ENCODE data around the gene NRF1.
"Not testable (repeated sequence)": the region's sequence is repeated elsewhere in the genome, so short reads cannot be mapped to it uniquely, and the experiment has no call there.

NRF1 gene

DNA sequence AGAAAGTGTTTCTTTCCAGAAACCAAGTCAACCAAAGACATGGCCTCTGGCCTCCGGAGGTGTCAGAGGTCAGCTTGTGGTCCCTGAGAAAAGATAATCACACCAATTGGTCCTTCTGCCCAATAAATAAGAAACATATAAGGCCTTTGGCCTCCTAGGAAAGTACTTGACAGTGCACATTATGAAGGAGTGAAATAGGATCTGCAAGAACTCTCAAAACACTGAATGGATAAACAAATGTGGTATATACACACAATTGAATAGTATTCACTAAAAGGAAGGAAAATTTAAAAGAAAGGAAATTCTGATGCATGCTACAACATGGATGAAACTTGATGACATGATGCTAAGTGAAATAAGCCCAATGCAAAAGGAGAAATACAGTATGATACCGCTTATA is 35.4 kb upstream of the NRF1 start:
- FAIRE-seq: no peak
- DNase-seq (ENCODE audit: insufficient read length, low spot score): no peak
- no peak for TF ChIP-seq SPI1 (IDR thresholded peaks at IDR 0.05; ENCODE audit: low read depth, low read length)
- no peak for TF ChIP-seq POLR2AphosphoS5 (IDR thresholded peaks at IDR 0.05; ENCODE audit: low read depth, low read length)
- TF ChIP-seq POLR2A (IDR thresholded peaks at IDR 0.05; ENCODE audit: low read depth, low read length): no peak
- TF ChIP-seq POU2F2 (IDR thresholded peaks at IDR 0.05; ENCODE audit: low read depth, low read length): no peak
- TF ChIP-seq PAX5 (IDR thresholded peaks at IDR 0.05; ENCODE audit: insufficient read depth, low read length, severe bottlenecking): no peak
- no peak for TF ChIP-seq TAF1 (IDR thresholded peaks at IDR 0.05; ENCODE audit: low read depth, low read length)

DNA sequence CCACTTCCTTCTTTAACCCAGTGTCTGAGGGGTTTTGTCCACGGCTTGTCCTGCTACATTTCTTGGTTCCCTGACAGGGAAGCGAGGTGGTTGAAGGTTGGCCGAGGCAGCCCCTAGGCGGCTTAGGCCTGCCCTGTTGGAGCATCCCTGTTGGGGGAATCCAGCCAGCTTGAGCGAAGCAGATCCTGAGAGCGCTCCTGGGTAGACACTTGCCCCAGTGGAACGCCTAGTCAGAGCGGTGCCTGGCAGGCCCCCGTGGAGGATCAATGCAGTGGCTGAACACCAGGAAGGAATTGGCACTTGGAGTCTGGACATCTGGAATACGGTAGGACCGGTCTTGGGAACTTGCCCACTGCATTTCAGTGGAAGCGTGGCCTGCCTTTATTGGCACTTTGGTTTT is 32.7 kb upstream of the NRF1 start:
- FAIRE-seq (no peak), DNase-seq (ENCODE audit: insufficient read length, low spot score) (no peak)
- TF ChIP-seq TAF1 (IDR thresholded peaks at IDR 0.05; ENCODE audit: low read depth, low read length): no peak
- no peak for TF ChIP-seq PAX5 (IDR thresholded peaks at IDR 0.05; ENCODE audit: insufficient read depth, low read length, severe bottlenecking)
- TF ChIP-seq POLR2A (IDR thresholded peaks at IDR 0.05; ENCODE audit: low read depth, low read length): no peak
- no peak for TF ChIP-seq SPI1 (IDR thresholded peaks at IDR 0.05; ENCODE audit: low read depth, low read length)
- TF ChIP-seq POLR2AphosphoS5 (IDR thresholded peaks at IDR 0.05; ENCODE audit: low read depth, low read length): no peak
- no peak for TF ChIP-seq POU2F2 (IDR thresholded peaks at IDR 0.05; ENCODE audit: low read depth, low read length)

DNA sequence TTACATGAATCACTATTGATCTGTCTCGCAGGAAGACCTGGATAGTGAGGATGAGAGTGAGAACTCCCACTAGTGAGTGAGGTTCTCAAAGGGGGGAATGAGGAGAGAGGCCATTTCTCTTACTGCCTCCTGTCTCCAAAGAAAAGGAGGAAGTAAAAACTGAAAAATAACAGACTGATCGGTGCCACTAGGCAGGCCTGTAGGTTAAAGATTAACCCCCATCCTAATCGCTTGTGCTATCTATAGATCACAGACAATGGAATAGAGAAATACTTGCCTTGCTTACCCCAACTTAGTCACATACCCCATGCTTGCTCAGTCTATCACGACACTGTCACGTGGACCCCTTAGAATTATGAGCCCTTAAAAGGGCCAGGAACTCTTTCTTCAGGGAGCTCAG is 25.3 kb upstream of the NRF1 start:
- DNase-seq (ENCODE audit: insufficient read length, low spot score); FAIRE-seq: not testable (repeated sequence)

DNA sequence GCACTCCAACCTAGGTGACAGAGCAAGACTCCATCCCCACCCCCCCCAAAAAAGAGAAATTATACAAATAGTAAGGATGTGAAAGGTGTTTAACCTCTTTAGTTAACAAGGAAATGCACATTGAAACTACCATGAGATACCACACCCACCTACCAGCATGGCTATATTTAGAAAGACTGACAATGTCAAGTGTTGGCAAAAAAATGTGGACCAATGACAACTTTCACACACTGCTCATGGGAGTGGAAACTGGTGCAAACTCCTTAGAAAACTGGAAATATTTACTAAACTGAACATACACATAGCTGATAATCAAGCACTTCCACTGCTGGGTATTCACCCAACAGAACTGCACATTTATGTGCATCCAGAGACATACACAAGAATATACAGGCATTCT is 23.3 kb upstream of the NRF1 start:
- DNase-seq (ENCODE audit: insufficient read length, low spot score) (no peak), FAIRE-seq (no peak)
- no peak for TF ChIP-seq POU2F2 (IDR thresholded peaks at IDR 0.05; ENCODE audit: low read depth, low read length)
- no peak for TF ChIP-seq SPI1 (IDR thresholded peaks at IDR 0.05; ENCODE audit: low read depth, low read length)
- TF ChIP-seq TAF1 (IDR thresholded peaks at IDR 0.05; ENCODE audit: low read depth, low read length): no peak
- TF ChIP-seq PAX5 (IDR thresholded peaks at IDR 0.05; ENCODE audit: insufficient read depth, low read length, severe bottlenecking): no peak
- no peak for TF ChIP-seq POLR2AphosphoS5 (IDR thresholded peaks at IDR 0.05; ENCODE audit: low read depth, low read length)
- no peak for TF ChIP-seq POLR2A (IDR thresholded peaks at IDR 0.05; ENCODE audit: low read depth, low read length)

DNA sequence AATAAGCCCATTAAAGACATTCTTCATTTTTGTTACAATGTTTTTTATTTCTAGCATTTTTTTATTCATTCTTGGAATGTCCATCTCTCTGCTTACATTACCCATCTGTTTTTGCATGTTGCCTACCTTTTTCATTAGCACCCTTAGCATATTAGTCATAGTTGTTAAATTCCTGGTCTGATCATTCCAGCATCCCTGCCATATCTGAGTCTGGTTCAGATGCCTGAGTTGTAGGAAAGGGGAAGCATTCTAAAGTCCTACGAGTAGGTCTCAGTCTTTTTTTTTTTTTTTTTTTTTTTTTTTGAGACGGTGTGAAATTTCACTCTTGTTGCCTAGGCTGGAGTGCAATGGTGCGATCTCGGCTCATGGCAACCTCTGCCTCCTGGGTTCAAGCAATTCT is 19.7 kb upstream of the NRF1 start:
- no peak for FAIRE-seq
- TF ChIP-seq POLR2AphosphoS5 (IDR thresholded peaks at IDR 0.05; ENCODE audit: low read depth, low read length) (no peak), TAF1 (IDR thresholded peaks at IDR 0.05; ENCODE audit: low read depth, low read length) (no peak), SPI1 (IDR thresholded peaks at IDR 0.05; ENCODE audit: low read depth, low read length) (no peak), POLR2A (IDR thresholded peaks at IDR 0.05; ENCODE audit: low read depth, low read length) (no peak), POU2F2 (IDR thresholded peaks at IDR 0.05; ENCODE audit: low read depth, low read length) (no peak), PAX5 (IDR thresholded peaks at IDR 0.05; ENCODE audit: insufficient read depth, low read length, severe bottlenecking) (no peak)
- no peak for DNase-seq (ENCODE audit: insufficient read length, low spot score)

DNA sequence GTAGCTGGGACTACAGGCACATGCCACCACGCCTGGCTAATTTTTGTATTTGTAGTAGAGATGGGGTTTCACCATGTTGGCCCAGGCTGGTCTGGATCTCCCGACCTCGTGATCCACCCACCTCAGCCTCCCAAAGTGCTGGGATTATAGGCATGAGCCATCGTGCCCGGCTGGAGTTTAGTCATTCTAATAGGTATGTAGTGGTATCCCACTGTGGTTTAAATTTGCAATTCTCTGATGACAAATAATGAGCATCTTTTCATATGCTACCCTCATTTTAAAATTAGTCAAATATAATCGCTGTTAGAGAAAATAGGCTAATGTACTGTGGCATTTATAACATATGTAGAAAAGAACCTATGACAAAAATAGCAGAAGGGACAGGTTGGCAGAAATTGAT is 15.1 kb upstream of the NRF1 start:
- not testable (repeated sequence) for DNase-seq (ENCODE audit: insufficient read length, low spot score); FAIRE-seq

DNA sequence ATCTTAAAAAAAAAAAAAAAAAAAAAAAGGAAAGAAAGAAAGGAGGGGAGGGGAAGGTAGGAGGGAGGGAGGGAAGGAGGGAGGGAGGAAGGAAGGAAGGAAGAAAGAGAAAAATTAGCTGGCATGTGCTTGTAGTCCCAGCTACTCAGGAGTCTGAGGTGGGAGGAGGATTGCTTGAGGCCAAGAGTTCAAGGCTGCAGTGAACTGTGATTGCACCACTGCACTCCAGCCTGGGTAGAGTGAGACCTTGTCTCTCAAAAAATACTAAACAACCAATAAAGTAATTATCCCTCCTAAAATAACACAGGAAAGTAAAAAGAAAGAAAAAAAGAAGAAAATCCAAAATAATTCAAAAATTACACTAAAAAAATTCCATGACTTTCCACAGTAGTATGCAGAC is 13.8 kb upstream of the NRF1 start:
- FAIRE-seq (no peak), DNase-seq (ENCODE audit: insufficient read length, low spot score) (no peak)
- TF ChIP-seq POU2F2 (IDR thresholded peaks at IDR 0.05; ENCODE audit: low read depth, low read length) (no peak), PAX5 (IDR thresholded peaks at IDR 0.05; ENCODE audit: insufficient read depth, low read length, severe bottlenecking) (no peak), POLR2AphosphoS5 (IDR thresholded peaks at IDR 0.05; ENCODE audit: low read depth, low read length) (no peak)

DNA sequence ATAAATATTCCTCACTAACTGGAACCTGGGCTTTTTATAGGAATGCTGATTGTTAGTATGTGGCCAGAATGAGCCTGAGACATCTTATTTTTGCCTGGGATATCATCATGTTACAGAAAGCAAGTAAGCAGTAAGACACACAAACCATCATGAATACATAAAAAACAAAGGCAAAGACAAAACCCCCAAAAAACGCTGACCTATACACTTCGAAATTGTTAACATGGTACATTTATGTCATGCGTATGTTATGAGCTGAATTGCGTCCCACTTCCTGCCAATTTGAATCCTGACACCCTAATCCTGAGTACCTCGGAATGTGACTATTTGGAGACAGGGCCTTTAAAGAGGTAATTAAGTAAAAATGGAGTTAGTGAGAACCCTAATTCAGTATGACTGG is 12.3 kb upstream of the NRF1 start:
- DNase-seq (ENCODE audit: insufficient read length, low spot score) (no peak), FAIRE-seq (no peak)
- no peak for TF ChIP-seq PAX5 (IDR thresholded peaks at IDR 0.05; ENCODE audit: insufficient read depth, low read length, severe bottlenecking)
- TF ChIP-seq POLR2AphosphoS5 (IDR thresholded peaks at IDR 0.05; ENCODE audit: low read depth, low read length): no peak
- no peak for TF ChIP-seq POU2F2 (IDR thresholded peaks at IDR 0.05; ENCODE audit: low read depth, low read length)
- TF ChIP-seq SPI1 (IDR thresholded peaks at IDR 0.05; ENCODE audit: low read depth, low read length): no peak
- no peak for TF ChIP-seq TAF1 (IDR thresholded peaks at IDR 0.05; ENCODE audit: low read depth, low read length)
- TF ChIP-seq POLR2A (IDR thresholded peaks at IDR 0.05; ENCODE audit: low read depth, low read length): no peak

DNA sequence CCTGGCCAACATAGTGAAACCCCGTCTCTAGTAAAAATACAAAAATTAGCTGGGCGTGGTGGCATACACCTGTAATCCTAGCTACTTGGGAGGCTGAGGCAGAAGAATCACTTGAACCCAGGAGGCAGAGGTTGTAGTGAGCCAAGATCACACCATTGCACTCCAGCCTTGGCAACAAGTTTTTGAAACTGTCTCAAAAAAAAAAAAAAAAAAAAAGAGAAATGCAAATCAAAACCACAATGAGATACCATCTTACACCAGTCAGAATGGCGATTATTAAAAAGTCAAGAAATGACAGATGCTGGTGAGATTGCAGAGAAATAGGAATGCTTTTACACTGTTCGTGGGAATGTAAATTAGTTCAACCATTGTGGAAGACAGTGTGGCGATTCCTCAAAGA is 7.9 kb upstream of the NRF1 start:
- FAIRE-seq; DNase-seq (ENCODE audit: insufficient read length, low spot score): not testable (repeated sequence)

DNA sequence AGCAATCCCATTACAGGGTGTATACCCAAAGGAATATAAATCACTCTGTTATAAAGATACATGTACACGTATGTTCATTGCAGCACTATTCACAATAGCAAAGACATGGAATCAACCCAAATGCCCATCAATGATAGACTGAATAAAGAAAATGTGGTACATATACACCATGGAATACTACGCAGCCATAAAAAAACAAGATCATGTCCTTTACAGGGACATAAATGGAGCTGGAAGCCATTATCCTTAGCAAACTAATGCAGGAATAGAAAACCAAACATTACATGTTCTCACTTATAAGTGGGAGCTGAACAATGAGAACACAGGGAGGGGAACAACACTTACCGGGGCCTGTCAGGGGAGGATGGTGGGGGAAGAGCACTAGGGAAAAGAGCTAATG is 7.5 kb upstream of the NRF1 start:
- FAIRE-seq; DNase-seq (ENCODE audit: insufficient read length, low spot score): not testable (repeated sequence)

DNA sequence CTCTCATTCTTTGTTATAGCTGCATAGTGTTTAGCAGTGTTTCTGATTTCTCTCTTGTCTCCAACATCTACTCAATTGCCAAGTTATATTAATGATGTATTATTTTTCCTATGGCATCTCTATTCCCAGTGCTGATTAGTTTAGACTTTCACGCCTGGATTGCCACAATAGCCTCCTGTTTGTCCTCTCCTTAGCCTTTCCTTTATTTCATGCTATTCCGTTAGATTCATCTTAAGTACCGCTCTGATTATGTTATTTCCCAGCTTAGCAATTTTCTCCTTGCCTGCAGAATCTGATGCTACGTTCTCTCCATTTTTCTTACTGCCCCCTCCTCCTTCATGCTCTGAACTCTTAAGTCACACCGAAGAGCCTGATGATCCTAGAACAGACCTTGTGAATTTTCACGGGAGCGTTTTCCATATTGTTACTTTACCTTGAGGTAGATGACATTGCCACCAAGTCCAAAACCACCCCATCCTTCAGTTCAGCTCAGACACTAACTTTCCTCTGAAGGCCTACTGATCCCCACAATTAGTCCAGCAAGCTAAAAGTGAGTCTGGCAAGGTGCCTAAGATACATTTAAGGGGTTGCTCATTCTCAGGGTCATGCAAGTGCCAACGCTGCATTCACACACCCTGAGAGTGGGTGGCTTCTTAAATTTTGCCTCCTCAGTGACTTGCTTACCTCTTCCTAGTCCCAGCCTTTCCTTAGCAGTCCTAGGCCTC is 6.6 kb upstream of the NRF1 start:
- DNase-seq (ENCODE audit: insufficient read length, low spot score) (no peak), FAIRE-seq (no peak)
- TF ChIP-seq POLR2A (IDR thresholded peaks at IDR 0.05; ENCODE audit: low read depth, low read length) (no peak), SPI1 (IDR thresholded peaks at IDR 0.05; ENCODE audit: low read depth, low read length) (no peak), TAF1 (IDR thresholded peaks at IDR 0.05; ENCODE audit: low read depth, low read length) (no peak), PAX5 (IDR thresholded peaks at IDR 0.05; ENCODE audit: insufficient read depth, low read length, severe bottlenecking) (no peak)
